Pulmonary artery endothelial cell (primary cell): ENCODE results near the gene PLEKHF1. TPM values are rescaled to one million over a fixed set of nuclear protein-coding genes. Genes with fewer than 3 reads are reported as not detected.

ENCODE experiments used
- DNase-seq: peaks from one replicate; pipeline ENCODE4 v3.0.0-alpha.2; 2011; ENCODE audit warnings: low read depth, low spot score
- total RNA-seq: library from RNA; depleted of rRNA; stranded (reverse); fragments of >200 nt; gene quantifications from 2 replicates; pipeline ENCODE4 v1.2.3, GENCODE V29; 2014

PLEKHF1 gene
- total RNA-seq, 1 donor from 2014 or later: 11.3 TPM

DNA sequence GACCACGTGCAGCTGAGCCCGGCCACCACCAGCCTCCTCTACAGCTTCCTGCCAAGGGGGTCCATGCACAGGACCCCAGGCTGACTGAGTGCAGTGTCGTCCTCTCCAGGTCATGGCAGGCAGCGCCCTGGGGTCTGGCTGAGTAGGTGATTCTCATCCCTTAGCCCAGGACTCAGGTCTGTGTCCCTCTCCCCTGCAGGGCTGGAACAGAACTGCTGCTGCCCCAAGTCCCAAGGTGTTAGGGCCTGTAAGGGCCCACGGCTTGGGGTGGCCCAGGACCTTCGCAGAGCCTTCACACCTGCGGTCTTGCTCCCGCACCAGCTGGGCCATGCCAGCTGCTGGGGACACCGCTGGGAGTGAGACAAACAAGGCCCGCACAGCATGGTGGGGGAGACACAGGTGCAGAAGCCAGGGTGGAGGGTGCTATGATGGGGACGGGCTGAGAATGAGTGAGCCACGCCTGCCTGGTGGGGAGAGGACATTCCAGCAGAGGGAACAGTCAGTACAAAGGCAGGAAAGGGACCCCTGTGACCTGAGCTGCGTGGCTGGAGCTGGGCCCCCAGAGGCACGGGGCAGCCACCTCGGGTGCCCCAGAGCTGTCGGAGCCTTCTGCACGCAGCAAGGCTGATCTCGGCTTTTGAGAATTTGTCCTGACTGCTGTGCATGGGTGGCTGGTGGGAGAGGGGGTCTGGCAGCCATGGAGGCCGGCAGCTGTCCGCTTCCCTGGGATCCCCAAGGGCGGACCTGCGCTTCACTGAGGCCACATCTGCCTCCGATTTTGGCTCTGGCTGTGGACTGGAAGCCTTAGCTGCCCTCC lies 11.9 kb downstream of the PLEKHF1 start:
- DNase-seq: no peak

DNA sequence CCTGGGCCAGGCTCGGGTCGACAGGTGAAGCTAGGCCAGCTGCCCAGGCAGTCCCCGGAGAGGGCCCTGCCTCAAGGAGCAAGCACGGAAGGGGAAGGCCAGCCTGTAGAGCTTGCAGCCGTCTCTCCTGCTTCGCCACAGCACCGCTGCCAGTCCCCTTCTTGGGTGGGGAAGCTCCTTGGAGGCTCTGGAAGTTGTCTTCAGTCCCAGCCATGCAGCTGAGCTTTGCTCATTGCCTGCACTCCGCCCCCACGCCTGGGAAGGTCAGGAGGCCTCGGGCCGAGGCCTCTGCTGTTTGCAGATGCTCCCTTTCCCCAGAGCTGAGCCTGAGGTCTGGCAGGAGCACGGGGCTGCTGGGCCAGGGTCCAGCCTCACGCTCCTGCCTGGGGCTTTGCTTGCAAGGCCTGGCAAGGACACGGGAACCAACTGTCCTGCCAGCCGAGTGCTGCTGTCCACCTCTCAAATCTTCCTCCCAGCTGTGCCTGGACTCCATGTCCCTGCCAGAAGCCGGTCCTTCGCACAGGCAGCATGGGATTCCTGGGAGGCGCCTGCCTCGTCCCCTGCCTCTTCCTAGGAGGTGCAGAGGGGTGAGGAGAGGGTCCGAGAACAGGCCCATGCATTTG lies 13.3 kb downstream of the PLEKHF1 start:
- DNase-seq: no peak

- no peak for DNase-seq
These were observed 14.4 kb downstream of the PLEKHF1 start for GRCh38 chr19:29679598-29680210.

- DNase-seq: no peak
These were observed 15.2 kb downstream of the PLEKHF1 start for GRCh38 chr19:29680447-29680846.

- no peak for DNase-seq
These were observed 15.7 kb downstream of the PLEKHF1 start for GRCh38 chr19:29680937-29681336.

GRCh38 chr19:29681422-29682235 lies 16.4 kb downstream of the PLEKHF1 start:
- no peak for DNase-seq

DNA sequence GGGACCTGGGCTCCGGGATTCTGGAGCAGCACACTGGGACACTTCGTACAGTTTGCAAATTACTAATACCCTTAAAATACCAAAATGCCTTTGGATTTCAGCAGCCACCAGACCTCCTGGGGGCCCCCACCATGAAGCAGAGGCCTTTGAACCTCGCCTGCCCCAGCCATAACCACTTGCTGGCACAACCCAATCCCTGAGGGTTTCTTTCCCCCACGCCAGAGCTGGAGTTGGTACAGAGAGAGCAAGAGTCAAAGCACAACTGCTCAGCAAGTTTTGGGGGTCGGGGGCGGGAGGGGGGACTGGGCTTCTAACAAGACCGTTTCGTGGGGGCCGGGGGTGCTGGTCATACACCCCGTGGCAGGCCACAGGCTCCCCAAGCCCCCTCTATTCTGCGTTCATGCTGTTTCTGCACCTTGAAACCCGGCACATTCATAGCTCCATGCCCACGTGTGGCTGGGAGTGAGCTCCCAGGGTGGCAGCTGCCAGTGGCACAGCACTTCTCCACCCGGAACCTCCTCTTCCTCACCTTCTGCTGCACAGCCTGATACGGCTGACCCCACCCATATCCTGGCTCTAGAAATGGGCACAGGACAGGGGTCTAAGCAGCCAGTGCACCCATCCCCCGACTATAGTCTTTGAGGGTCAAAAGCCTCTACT lies 17.1 kb downstream of the PLEKHF1 start:
- DNase-seq: no peak

GRCh38 chr19:29683009-29683408 lies 17.7 kb downstream of the PLEKHF1 start:
- no peak for DNase-seq

GRCh38 chr19:29685326-29685725 lies 20.1 kb downstream of the PLEKHF1 start:
- DNase-seq: no peak

DNA sequence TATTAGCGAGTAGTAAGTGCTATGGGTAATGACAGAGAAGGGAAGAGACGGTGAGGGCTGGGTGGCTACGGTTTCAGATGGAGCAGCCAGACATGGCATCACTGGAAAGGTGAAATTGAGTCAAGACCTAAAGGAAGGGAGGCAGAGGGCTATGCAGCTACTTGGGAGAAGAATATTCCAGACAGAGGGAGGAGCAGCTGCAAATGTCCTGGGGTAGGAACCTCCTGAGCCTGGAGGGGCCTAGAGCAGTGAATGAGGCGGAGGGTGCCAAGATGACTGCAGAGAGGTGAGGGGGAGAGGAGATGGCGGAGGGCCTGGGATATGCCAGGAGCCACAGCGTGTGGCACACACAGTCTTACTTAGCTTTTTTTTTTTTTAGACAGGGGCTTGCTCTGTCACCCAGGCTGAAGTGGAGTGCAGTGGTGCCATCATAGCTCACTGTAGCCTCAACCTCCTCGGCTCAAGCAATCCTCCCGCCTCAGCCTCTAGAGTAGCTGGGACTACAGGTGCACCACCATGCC lies 21.1 kb downstream of the PLEKHF1 start:
- no peak for DNase-seq

- DNase-seq: no peak
These were observed 22.1 kb downstream of the PLEKHF1 start for GRCh38 chr19:29687244-29687896.

DNA sequence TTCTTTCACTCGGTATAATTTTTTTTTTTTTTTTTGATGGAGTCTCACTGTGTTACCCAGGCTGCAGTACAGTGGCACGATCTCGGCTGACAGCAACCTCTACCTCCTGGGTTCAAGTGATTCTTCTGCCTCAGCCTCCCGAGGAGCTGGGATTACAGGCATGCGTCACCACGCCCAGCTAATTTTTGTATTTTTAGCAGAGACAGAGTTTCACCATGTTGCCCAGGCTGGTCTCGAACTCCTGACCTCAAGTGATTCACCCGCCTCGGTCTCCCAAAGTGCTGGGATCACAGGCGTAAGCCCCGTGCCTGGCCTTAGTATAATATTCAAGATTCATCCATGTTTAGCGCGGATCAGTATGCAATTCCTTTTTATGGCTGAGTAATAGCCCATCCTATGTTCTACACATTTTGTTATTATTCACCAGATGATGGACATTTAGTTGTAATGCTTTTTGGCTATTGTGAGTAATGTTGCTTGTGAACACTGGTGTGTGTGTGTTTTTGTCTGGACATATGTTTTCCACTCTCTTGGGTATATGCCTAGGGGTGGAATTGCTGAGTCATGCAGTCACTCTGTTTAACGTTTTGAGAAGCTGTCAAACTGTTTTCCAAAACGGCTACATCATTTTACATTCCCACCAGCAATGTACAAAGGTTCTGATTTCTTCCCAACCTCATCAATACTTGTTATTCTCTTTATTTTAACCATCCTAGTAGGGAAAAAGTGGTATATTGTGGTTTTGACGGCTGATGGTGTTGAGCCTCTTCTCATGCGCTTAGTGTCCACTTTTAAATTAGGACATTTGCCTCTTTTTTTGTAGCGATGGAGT lies 22.9 kb downstream of the PLEKHF1 start:
- no peak for DNase-seq

DNA sequence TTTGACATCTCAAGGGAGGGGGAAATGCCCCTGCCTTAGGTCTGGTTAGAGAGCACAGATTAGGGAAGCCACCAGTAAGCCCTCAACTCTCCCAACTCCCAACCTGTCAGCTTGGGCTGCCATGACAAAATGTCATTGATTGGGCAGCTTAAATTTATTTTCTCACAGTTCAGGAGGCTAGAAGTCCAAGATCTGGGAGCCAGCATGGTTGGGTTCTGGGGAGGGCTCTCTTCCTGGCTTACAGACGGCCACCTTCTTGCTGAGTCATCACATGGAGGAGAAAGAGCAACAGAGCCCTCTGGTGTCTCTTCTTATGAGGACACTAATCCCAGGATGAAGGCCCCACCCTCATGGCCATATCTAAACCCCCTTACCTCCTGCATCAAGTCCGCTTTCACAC lies 25.6 kb downstream of the PLEKHF1 start:
- DNase-seq: no peak

- DNase-seq: no peak
These were observed 28.9 kb downstream of the PLEKHF1 start for GRCh38 chr19:29694161-29694560.

- DNase-seq: no peak
These were observed 29.7 kb downstream of the PLEKHF1 start for GRCh38 chr19:29694669-29695627.

DNA sequence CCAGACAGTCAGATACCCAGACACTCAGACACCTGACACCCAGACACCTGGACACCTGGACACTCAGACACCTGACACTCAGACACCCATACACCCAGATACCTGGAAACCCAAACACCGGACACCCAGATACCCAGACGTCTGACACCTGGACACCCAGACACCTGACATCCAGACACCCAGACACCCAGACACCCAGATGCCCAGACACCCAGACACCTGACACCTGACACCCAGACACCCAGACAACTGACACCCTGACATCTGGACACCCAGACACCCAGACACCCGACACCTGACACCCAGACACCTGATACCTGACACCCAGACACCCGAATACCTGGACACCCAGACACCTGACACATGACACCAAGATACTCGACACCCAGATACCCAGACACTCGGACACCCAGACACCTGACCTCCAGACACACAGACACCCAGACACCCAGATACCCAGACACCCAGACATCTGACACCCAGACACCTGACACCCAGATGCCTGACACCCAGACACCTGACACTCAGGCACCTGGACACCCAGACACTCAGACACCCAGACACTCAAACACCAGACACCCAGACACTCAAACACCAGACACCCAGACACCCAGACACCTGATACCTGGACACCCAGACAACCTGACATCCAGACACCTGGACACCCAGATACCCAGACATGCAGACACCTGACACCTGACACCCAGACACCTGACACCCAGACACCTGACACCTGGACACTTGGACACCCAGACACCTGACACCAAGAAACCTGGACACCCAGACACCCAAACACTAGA lies 30.7 kb downstream of the PLEKHF1 start:
- no peak for DNase-seq

DNA sequence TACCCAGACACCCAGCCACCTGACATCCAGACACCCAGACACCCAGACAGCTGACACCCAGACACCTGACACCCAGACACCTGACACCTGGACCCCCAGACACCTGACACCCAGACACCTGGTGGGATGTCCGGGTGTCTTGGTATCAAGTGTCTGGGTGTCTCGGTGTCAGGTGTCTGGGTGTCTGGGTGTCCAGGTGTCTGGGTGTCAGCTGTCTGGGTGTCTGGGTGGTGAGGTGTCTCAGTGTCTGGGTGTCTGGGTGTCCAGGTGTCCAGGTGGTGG lies 31.2 kb downstream of the PLEKHF1 start:
- DNase-seq: no peak
